ENCODE measurements around the gene SELENOH. TPM values are rescaled to one million over a fixed set of nuclear protein-coding genes. Genes with fewer than 3 reads are reported as not detected.

The SELENOH gene
- total RNA-seq, 1 donor from 2014 or later = 210 TPM

DNA sequence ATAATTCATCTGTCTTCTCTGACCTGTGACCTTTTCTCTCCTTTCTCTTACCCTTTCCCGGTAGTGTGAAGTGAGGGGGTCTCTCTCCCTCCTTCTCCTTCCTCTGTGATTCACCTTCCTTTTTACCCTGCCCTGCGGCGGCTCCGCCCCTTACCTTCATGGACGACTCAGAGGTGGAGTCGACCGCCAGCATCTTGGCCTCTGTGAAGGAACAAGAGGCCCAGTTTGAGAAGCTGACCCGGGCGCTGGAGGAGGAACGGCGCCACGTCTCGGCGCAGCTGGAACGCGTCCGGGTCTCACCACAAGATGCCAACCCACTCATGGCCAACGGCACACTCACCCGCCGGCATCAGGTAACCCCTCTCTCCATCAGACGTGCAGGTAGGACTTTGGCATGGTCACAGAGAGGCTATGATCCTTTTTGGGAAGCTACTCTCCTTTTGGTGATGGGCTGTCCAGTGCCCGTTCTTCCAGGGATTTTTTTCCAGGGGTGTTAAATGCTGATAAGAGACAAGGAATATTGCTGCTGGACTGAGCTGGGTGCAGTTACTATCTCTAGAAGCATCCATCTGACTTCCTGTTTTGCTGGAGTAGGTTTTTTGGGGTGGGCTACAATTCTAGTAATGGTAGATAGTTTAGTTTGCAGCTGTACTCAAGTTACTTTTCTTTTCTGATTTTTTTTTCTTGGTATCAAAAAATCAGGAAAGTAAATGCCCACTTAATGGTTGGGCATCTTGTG is 50.2 kb downstream of the SELENOH start:
- H3K4me3 Mint-ChIP-seq (ENCODE audit: unreplicated experiment) = no peak overlapping the region
- TF ChIP-seq CTCF (IDR thresholded peaks at IDR 0.05; ENCODE audit: unreplicated experiment) = no peak
- peak overlapping the region; percentile 58 for H3K27ac Mint-ChIP-seq (ENCODE audit: unreplicated experiment)
- no peak for DNase-seq (ENCODE audit: low spot score)
- H3K9me3 Mint-ChIP-seq (ENCODE audit: unreplicated experiment) = no peaks in the 10 kb centered on the region
- H3K36me3 Mint-ChIP-seq (ENCODE audit: low read depth, unreplicated experiment) = peaks cover 44% of the 10 kb centered on the region
- peaks cover 65% of the 10 kb centered on the region for H3K4me1 Mint-ChIP-seq (ENCODE audit: unreplicated experiment)
- H3K27me3 Mint-ChIP-seq (ENCODE audit: unreplicated experiment) = peaks cover 5% of the 10 kb centered on the region

DNA sequence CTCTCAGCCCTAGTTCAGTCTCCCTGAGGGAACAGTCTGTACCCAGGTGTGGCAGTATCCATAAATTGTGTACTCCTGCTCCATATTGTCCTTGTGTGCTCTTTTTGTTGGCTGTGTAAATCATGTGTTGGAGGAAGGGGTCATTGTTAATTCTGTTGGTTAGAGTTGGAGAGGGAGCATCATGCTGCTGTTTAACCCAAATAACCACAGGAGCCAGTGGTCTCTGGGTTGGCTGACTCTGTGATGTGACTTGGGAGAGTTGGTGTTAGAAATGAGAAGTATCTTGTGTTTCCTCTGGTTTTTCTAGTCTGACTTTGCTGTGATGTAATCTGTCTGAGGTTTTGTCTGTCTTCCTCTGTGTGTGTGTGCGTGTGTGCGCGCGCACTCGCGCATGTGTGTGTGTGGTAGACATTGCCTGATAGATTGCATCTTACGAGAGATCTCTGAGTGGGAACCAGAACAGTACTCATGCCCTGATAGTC is 50.8 kb downstream of the SELENOH start:
- Mint-ChIP-seq H3K4me3 (ENCODE audit: unreplicated experiment) (peak overlapping the region; percentile 70), H3K36me3 (ENCODE audit: low read depth, unreplicated experiment) (peaks cover 47% of the 10 kb centered on the region), H3K27me3 (ENCODE audit: unreplicated experiment) (peaks cover 5% of the 10 kb centered on the region), H3K4me1 (ENCODE audit: unreplicated experiment) (peaks cover 59% of the 10 kb centered on the region), H3K27ac (ENCODE audit: unreplicated experiment) (peak overlapping the region; percentile 95), H3K9me3 (ENCODE audit: unreplicated experiment) (no peaks in the 10 kb centered on the region)
- DNase-seq (ENCODE audit: low spot score) = no peak
- no peak for TF ChIP-seq CTCF (IDR thresholded peaks at IDR 0.05; ENCODE audit: unreplicated experiment)

DNA sequence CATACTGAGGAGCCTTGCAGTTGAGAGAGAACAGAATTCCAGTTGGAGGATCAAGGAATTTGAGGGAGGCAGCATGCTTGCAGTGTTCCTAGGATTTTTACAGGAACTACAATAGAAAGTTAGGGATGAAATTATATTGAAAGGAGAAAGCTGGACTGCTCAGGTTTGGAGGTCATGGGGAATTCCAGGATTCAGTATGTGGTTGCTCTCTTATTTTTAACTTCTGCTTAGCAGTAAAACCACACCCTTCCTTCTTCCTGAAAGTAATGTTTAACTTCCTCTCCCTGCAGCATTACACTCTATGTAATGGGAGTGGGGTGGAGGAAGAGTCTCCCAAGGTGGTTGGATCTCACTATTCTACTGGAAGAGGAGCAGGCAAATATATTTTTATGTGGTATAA is 51.6 kb downstream of the SELENOH start:
- Mint-ChIP-seq H3K36me3 (ENCODE audit: low read depth, unreplicated experiment) (peaks cover 49% of the 10 kb centered on the region), H3K4me3 (ENCODE audit: unreplicated experiment) (peak overlapping the region; percentile 68), H3K9me3 (ENCODE audit: unreplicated experiment) (no peaks in the 10 kb centered on the region), H3K27me3 (ENCODE audit: unreplicated experiment) (peaks cover 4% of the 10 kb centered on the region), H3K27ac (ENCODE audit: unreplicated experiment) (peak overlapping the region; percentile 85), H3K4me1 (ENCODE audit: unreplicated experiment) (peaks cover 53% of the 10 kb centered on the region)
- DNase-seq (ENCODE audit: low spot score) = no peak
- no peak for TF ChIP-seq CTCF (IDR thresholded peaks at IDR 0.05; ENCODE audit: unreplicated experiment)

Other genes starting within 250 kb of the SELENOH start
- 10.4 TPM for gene SLC43A1, start 225.8 kb upstream of the SELENOH start, total RNA-seq (ENCODE audit: unreplicated experiment)
- gene TIMM10, start 210.7 kb upstream of the SELENOH start, total RNA-seq (ENCODE audit: unreplicated experiment) = 60.2 TPM
- 45.2 TPM for gene SMTNL1, start 203.9 kb upstream of the SELENOH start, total RNA-seq (ENCODE audit: unreplicated experiment)
- 56.2 TPM for gene UBE2L6, start 173.8 kb upstream of the SELENOH start, total RNA-seq (ENCODE audit: unreplicated experiment)
- gene SERPING1, start 143.8 kb upstream of the SELENOH start, total RNA-seq (ENCODE audit: unreplicated experiment) = 347 TPM
- not detected for gene YPEL4, start 91.6 kb upstream of the SELENOH start, total RNA-seq (ENCODE audit: unreplicated experiment)
- 31.1 TPM for gene CLP1, start 83.7 kb upstream of the SELENOH start, total RNA-seq (ENCODE audit: unreplicated experiment)
- 78.3 TPM for gene ZDHHC5, start 73.4 kb upstream of the SELENOH start, total RNA-seq (ENCODE audit: unreplicated experiment)
- gene MED19, start 29.3 kb upstream of the SELENOH start, total RNA-seq (ENCODE audit: unreplicated experiment) = 20.5 TPM
- 51.0 TPM for gene TMX2, start 28.9 kb upstream of the SELENOH start, total RNA-seq (ENCODE audit: unreplicated experiment)
- not detected for gene BTBD18, start 10.3 kb downstream of the SELENOH start, total RNA-seq (ENCODE audit: unreplicated experiment)
- gene CTNND1, start 20.3 kb downstream of the SELENOH start, total RNA-seq (ENCODE audit: unreplicated experiment) = 350 TPM